OCI-M2 (cell line): Measurements from ENCODE around the gene ICA1L.

Source experiments
- DNase-seq: peaks from one replicate; lab custom pipeline; 2025; ENCODE audit not compliant: unreplicated experiment; lab: John Stamatoyannopoulos, UW

Gene ICA1L

DNA sequence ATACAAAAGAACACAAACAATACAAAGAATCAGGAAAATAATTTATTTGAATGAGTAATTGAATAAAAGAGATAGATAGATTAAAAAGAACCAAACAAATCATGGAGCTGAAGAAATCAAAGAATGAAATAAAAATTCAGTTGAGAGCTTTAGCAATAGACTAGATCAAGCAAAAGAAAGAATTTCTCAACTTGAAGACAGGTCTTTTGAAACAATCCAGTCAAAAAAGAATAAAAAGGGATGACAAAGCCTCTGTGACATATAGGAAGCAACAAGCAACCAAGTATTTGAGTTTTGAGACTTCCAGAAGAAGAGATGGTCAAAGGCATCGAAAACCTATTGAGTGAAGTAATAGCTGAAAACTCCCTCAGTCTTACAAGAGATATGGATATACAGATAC is 128.0 kb downstream of the ICA1L start:
- no peak for DNase-seq

DNA sequence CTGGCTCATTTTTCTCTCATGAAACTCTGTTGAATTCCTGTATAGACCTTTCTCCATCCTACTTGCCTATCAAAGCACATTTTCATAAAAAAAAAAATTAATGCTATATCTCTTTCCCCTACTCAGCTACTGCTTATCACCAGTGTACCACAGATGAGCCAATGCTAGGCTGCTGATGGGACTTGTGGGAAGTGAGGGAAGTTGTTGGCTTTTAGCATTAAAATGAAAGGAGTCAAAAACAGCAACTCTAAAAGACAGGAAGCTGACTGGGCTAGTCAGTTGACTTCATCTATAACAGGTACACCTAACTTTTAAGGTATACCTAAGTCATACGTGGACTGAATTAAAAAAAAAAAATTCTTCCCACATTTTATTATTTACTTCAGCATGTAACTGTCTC is 134.7 kb downstream of the ICA1L start:
- no peak for DNase-seq

DNA sequence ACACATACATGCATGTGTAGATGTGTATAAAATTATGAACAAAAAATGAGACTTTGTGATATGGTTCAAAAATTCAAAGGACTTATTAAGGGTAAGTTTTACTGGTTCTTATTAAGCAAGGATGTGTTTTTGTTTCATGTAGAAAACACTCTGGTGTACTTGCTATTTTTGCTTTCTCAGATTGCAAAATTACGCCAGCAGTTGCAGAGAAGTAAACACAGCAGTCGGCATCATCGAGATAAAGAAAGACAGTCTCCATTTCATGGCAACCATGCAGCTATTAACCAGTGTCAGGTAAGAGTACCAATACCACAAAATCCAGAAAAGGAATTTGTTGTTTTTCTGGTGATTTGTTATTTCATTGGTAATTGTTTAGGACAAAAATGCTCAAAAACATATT is 145.5 kb downstream of the ICA1L start:
- DNase-seq: no peak

DNA sequence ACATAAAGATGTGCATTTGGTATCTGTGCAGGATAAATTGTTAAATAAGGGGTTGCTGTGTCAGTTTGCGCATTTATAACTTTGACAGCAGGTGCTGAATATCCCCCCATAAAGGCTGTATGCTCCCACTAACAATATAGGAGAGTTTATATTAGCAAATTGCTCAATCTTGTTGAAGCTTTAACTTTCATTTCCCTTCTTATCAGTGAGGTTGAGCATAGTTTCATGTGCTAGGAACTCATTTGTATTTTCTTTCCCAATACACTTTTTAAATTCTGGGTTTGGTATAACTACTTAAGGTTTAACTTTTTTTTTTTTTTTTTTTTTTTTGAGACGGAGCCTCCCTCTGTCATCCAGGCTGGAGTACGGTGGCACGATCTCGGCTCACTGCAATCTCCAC is 147.8 kb downstream of the ICA1L start:
- DNase-seq: no peak
